CD4-positive, alpha-beta T cell treated with Interleukin-15 for 4 hours (primary cell): ENCODE data around the gene ZNF516.
A peak's percentile ranks its signal among the peaks of the same experiment; 100 is the strongest.
"Not testable (repeated sequence)": the region's sequence is repeated elsewhere in the genome, so short reads cannot be mapped to it uniquely, and the experiment has no call there.

Source experiments
- DNase-seq: peaks from one replicate; pipeline ENCODE4 v3.0.0-alpha.2; 2020; ENCODE audit warnings: low spot score

The ZNF516 gene

GRCh38 chr18:76495006-76495370 is at the start of gene ZNF516:
ZNF516 (minus strand) TSS chr18:76495242; CDS start chr18:76443054, 52,188 bp downstream.
- DNase-seq = no peak

- DNase-seq = no peak
Observed at GRCh38 chr18:76538846-76539245, 43.8 kb upstream of the ZNF516 start.

GRCh38 chr18:76537621-76538020 is 42.6 kb upstream of the ZNF516 start:
- no peak for DNase-seq

- not testable (repeated sequence) for DNase-seq
Observed at GRCh38 chr18:76536593-76536992, 41.6 kb upstream of the ZNF516 start.

GRCh38 chr18:76532875-76533274 is 37.8 kb upstream of the ZNF516 start:
- DNase-seq = no peak

GRCh38 chr18:76530846-76531245 is 35.8 kb upstream of the ZNF516 start:
- DNase-seq = no peak

- no peak for DNase-seq
Observed at GRCh38 chr18:76530391-76530790, 35.3 kb upstream of the ZNF516 start.

- no peak for DNase-seq
Observed at GRCh38 chr18:76529433-76529811, 34.4 kb upstream of the ZNF516 start.

GRCh38 chr18:76528477-76529432 is 33.7 kb upstream of the ZNF516 start:
- DNase-seq = no peak

- no peak for DNase-seq
Observed at GRCh38 chr18:76525911-76526310, 30.9 kb upstream of the ZNF516 start.

GRCh38 chr18:76524900-76525698 is 30.1 kb upstream of the ZNF516 start:
- peak; percentile 6 for DNase-seq

GRCh38 chr18:76524477-76524876 is 29.4 kb upstream of the ZNF516 start:
- DNase-seq = no peak

- DNase-seq = no peak
Observed at GRCh38 chr18:76522551-76522950, 27.5 kb upstream of the ZNF516 start.

- no peak for DNase-seq
Observed at GRCh38 chr18:76522122-76522503, 27.1 kb upstream of the ZNF516 start.

- no peak for DNase-seq
Observed at GRCh38 chr18:76521417-76522121, 26.5 kb upstream of the ZNF516 start.

- no peak for DNase-seq
Observed at GRCh38 chr18:76518860-76519538, 24.0 kb upstream of the ZNF516 start.

GRCh38 chr18:76518123-76518859 is 23.2 kb upstream of the ZNF516 start:
- no peak for DNase-seq

- no peak for DNase-seq
Observed at GRCh38 chr18:76515576-76515975, 20.5 kb upstream of the ZNF516 start.

- no peak for DNase-seq
Observed at GRCh38 chr18:76514573-76514972, 19.5 kb upstream of the ZNF516 start.

GRCh38 chr18:76507830-76508385 is 12.9 kb upstream of the ZNF516 start:
- DNase-seq = no peak
